HG03045 (cell line): Measurements from ENCODE around the gene CAPZA3.
"Not testable (repeated sequence)": the region's sequence is repeated elsewhere in the genome, so short reads cannot be mapped to it uniquely, and the experiment has no call there.

Experiments used
- ATAC-seq: cut with Tn5 transposase; IDR thresholded peaks from one replicate; pipeline ENCODE4 v1.9.1; 2021; ENCODE audit warnings: mild to moderate bottlenecking, moderate library complexity; ENCODE audit not compliant: unreplicated experiment

Gene CAPZA3

DNA sequence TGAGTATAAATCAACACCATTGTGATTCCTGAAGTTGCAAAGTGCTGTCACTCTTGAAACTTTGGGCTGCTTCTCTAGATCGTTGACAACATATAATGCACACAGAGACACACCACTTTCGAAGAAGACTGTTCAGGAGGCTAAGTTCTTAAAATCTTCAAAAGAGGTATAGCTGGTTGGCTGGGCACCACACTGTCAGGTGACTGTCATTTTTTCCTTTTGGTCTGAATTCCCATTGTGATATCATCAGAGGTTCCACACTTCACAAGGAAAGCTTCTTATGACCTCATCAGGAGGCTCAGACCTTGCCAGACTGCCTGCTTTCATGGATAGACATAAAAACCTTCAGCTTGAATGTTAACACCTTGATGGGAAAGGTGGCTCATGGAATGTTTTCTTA, at the start of gene CAPZA3, which contains the start of gene PLCZ1:
Gene CAPZA3 (plus strand): TSS at position 301 of the 400 bp plus-strand sequence. CDS start 150 bp downstream, outside the sequence.
Gene PLCZ1 (minus strand): TSS at position 194 of the 400 bp plus-strand sequence. CDS start 641 bp downstream, outside the sequence.
- no peak for ATAC-seq

DNA sequence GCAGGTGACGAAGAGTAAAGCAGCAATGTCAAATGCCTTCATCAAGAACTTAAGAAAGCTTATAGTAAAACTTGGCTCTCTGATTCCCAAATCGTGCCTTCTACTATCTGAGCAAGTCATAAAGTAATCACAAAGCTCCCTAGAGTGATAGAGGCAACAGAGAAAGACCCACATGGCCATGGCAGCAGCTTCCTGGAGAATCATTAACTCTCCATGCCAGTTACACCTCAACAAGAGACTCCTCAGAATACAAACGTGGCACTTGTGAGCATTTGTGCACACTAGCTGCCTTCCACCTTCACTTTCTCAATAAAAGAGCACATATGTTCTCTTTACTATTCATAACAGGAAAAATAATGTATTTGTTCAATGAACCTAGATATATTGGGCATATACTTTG, 48.1 kb upstream of the CAPZA3 start:
- ATAC-seq, result no peak

DNA sequence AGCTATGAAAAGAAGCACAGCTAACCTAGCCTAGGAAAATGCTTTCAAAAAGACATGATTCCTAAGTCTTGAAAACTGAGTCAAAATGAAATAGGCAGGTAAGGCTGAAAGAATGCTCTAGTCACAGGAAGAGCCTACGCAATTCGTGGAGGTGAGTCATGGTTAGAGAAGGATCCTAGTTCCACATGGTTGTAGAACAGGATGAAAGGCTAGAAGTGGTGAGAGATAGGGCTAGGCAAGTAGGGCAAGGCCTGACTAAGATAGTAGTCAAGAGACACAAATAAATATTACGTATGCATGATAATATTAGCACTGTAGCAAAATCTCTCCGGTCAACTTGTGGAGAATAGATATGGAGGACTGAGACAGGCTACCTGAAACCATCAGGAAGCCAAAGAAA, 47.3 kb upstream of the CAPZA3 start:
- no peak for ATAC-seq

DNA sequence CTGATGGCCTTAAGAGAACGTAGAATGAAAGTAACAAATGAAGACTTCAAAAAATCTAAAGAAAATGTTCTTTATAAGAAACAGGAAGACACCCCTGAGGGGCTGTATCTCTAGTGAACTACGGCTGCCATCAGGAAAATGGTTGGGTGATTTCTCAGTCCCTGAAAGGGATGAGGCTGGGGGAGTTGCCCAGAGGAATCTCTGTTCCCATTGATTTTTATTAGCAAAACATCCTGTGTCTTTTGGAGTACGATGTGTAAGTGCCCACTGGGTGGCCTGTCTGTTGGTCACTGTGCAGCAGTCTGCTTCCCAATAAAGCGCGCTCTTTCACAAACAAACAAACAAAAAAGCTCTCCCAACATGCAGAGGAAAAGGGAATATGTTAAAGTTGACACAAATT, 43.9 kb upstream of the CAPZA3 start:
- not testable (repeated sequence) for ATAC-seq

DNA sequence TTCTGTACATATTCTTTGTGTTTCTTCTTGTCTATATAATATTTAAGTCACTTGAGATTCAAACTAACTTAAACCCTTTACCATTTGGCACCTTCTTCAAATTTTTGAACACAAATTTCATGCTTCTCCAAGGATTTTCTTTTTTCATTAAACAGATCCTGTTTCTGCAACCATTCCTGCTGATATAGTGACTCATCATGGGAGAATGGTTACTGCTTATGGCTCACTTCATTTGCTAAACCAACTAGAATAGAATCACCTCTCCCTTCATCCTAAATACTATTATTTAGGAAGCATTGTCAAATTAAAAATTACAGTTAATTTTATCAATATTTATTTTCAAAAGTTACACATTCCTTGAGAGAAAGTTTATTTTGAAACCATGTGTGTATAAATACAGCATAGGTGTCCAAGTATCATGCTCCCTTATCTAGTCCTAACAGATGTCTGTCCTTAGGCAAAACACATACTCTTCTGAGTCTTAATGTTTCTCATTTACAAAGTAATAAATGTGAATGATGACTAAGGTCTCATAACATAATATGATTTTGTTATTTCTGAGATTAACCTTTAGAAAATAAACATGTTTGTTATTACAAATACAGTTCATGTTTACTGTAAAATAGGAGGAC, 40.8 kb upstream of the CAPZA3 start:
- ATAC-seq, result no peak

- no peak for ATAC-seq
These were observed 37.6 kb upstream of the CAPZA3 start for GRCh38 chr12:18700271-18700670.

GRCh38 chr12:18703321-18703720, 34.6 kb upstream of the CAPZA3 start:
- ATAC-seq, result no peak

DNA sequence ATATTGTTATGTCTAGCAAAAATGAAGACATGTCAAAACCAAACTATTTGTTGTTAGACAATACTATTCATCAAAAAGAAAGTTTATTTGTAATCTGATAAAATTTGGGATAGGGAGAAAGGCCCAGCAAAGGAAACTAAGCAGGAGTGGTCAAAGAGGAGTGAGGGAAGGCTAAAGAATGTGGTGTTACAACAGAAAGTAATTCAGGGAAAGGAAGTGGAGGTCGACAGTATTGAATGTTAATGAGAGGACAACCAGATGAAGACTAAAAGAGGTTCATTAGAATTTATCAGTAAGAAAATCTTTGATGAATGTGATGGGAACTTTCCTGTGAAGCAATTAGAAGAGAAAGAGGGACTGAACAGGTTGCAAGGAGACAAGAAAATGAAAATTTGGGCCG, 34.0 kb upstream of the CAPZA3 start:
- no peak for ATAC-seq

DNA sequence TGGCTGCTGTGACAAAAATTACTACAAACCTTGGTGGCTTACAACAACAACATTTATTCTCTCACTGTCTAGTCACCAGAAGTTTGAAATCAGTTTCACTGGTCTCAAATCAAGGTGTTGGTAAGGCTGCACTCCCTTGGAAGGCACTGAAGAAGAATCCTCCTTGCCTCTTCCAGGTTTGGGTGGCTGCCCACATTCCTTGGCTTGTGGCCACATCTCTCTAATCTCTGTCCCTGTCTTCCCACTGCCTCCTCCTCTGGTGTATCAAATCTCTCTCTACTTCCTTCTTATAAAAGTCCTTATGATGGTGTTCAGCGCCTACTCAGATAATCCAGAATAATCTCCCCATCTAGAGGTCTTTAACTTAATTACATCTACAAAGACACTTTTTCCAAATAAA, 31.1 kb upstream of the CAPZA3 start:
- ATAC-seq, result no peak

DNA sequence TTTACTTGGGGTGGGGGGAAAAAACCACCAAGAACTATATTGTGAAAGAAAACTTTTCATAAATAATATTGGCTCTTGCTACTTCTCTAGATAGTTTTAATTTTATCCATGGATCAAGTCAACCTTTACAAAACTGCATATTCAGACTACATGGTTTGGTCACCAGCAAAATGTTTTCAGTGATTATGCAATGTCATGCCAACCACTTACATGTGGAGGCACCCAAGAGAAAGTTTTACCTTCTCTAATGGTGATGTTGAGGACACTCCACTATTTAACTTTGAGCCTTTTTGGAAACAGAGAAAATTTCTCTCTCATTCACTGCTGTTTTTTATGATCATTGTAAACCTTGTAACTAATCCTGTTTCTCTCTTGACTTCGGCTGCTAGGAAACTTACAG, 21.7 kb upstream of the CAPZA3 start:
- no peak for ATAC-seq

GRCh38 chr12:18718462-18718861, 19.5 kb upstream of the CAPZA3 start:
- ATAC-seq, result no peak

DNA sequence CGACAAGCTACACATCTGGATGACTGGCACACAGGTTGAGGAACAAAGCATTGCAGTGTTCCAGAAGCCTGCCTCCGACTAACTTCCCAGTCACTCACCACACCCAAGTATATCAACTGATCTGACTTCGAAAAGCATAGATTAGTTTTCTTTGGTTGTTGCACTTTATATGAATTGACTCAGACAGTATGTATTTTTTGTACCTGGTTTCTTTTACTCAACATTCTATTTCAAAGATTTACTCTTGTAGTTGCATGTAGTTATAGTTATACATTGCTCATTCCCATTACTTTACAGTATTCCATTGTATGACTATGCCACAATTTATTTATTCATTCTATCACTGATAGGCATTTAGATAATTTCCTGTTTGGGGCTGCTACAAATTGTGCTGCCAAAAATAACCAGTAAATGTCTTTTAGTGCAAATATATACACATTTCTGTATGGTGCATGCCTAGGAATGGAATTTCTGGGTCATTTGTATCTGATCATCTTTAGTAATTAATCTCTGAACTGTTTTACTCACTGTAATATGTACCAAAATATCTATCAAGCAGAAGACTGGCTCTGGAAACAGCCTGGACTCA, 17.9 kb upstream of the CAPZA3 start:
- ATAC-seq, result no peak

DNA sequence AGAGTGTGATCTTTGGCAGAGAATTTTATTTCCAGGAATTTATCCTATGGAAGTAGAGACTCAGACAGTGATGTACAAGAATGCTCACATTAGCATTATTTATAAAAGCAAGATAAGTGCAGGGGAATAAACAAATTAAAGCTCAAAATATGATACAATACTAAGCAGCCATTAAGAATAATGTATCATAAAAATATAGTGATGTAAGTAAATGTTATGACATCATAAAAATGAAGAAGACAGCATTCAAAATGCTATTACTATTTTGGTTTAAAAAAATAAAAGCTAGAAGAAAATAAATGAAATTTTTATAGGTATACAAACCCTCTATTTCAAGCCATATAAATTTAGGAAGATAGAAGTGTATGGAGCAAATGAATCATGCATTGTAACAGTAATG, 17.2 kb upstream of the CAPZA3 start:
- ATAC-seq, result no peak

DNA sequence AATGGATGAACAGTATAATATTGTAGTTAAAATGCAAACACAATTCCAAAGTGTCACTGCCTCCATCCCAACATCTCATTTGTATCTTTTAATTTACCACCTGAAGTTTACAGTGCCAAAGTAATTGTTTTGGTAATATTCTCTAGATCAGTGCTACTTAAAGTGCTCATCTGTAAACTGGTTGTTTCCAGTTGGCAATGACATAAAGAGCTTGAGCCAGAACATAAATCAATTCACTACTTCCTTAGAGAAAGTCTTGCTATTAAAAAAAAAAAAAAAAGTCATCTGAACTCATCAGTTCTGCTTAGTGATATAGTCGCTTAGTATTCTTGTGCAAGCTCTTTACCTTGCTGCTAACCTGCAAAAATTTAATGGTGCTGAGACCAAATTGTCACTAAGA, 16.5 kb upstream of the CAPZA3 start:
- no peak for ATAC-seq

GRCh38 chr12:18723752-18724151, 14.2 kb upstream of the CAPZA3 start:
- no peak for ATAC-seq

- no peak for ATAC-seq
These were observed 6.8 kb upstream of the CAPZA3 start for GRCh38 chr12:18731156-18731555.

DNA sequence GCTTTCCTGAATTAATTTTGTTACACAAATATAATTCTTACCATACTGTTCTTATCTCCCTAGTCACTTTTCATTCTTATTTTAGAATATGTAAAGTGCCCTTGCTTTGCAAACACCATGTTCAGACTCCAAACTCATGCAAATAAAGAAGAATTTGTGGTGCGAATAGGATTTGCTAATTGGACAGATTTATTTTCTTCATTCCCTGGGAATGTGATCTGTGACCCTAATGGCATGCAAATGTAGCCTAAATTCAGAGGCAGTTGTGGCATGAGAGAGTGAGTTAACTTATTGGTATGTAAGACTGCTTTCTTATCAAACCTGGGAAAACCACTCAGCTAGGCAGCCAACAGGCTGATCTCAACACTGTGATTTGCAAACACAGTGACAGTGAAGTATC, 10.0 kb downstream of the CAPZA3 start:
- ATAC-seq, result no peak

DNA sequence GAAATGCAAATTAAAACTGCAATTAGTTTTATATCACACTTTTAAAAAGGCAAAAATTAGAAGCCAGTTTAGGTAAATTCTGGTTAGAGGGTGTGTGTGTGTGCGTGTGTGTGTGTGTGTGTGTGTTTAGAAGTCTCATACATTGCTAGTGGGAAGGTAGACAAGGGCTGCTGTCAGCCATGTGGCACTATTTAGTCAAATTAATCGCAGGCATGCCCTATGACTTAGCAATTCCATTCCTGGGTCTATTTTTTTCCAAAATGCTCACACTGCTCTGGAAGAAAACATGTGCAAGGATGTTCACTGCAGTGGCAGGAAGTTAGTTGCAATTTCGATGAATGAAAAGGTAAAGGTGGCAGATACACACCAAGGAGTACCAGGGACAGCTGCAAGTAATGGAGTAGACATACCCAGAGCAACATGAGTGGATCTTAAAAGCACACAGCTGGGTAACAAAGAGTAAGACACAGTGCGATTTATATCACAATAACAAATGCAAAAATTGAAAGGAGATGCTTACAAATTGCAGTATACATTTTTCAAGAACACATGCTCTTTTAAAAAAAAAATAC, 11.6 kb downstream of the CAPZA3 start:
- no peak for ATAC-seq

DNA sequence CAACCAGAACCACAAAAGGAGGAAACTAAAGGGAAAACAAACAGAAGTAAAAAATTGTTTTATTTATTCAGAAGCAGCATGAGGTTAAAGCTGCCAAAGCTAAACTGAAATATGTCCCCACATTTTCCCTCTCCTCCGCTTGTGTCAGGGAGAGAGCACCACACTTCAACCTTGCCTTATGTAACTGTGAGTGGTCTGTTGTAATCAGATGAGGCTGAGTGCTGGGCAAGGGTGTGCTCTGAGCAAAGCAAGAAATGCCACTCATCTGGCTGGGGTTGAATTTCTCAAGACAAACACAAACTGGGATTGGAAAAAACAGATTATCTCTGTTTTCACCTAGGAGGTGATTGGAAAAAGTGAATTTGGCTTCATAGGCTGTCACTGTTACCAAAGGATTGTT, 12.2 kb downstream of the CAPZA3 start:
- no peak for ATAC-seq

DNA sequence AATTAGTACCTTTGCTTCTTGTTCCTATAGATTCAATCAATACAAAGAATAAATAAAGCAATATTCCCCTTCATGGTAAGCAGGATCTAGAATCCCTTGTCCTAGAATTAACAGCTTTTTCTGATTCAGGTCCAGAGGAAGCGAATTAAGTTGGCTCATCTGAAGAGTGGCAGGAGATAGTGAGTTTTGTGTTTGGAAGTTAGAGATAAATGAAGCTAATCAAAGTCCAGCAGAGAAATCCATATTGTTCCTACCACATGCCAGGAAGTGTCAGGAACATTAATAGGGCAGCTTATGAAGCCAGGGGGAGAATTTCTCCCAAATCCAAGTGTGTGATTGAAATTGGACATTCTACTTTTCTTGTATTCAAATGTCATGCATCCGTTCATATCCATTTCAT, 13.9 kb downstream of the CAPZA3 start:
- no peak for ATAC-seq

- ATAC-seq, result no peak
These were observed 14.5 kb downstream of the CAPZA3 start for GRCh38 chr12:18752280-18752920.

DNA sequence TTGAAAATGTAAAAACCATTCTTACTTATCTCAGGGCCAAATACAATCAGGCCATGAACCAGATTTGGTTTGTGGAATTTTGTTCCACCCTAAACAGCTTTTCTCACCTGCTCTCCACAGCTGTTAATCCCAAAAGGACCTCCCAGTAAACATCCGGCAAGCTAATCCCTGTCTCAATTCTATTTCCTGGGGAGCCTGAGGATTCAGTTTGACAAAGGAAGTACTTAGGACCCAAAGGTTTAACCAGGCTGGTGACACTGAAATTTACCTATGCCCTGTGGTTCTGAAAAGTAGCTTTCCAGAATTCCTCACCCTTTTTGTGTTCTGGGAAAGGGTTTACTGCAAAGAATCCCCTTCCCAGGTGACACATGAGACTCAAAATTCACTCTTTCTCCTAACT, 15.0 kb downstream of the CAPZA3 start:
- ATAC-seq, result no peak
